C4-2B (cell line): ENCODE measurements around the gene UBE2E1.

ENCODE experiments used
- CTCF ChIP-seq: fragments of 450-650 bp; conservative IDR thresholded peaks from 2 replicates; pipeline ENCODE4 v1.5.1; 2017; ENCODE audit warnings: mild to moderate bottlenecking
- ZFX ChIP-seq: fragments of 450-650 bp; IDR thresholded peaks from 2 replicates; pipeline ENCODE4 v1.6.1; 2017

DNA sequence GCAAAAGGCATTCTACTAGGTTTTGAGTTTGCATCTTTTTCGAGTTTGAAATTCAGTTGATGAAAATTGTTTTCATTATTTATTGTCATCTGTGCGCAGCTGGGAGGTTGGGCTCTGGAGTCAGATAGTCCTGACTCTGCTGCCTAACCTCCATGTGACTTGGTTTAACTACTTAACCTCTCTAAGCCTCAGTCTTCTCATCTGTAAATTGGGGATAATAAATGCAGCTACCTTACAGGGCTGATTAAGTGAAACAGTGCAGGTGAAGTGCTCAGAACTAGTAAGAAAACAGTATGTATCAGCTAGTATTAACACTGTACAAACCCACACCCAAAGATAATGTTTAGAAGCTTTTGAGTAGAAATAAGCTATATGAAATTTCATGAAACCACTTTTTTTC is 14.1 kb upstream of the UBE2E1 start:
- TF ChIP-seq CTCF (no peak), ZFX (no peak)
